Activated T-helper 2 cell treated with anti-CD3 and anti-CD28 coated beads, Interferon-gamma antibody, Interleukin-2, Interleukin-4, amounts not matched to agents 10 μg/mL and 5 μg/mL and 100 μg/mL, durations not matched to agents 14 hours and 24 hours and 36 hours (primary cell): ENCODE measurements around the gene FOXF2. TPM values are rescaled to one million over a fixed set of nuclear protein-coding genes. Genes with fewer than 3 reads are reported as not detected.

Experiments used
- DNase-seq: peaks from one replicate; pipeline ENCODE4 v3.0.0; 2021; ENCODE audit warnings: low spot score
- H3K27ac Mint-ChIP-seq: one replicate; pipeline ENCODE4 v1.8.0; 2021; ENCODE audit warnings: mixed read lengths
- H3K27me3 Mint-ChIP-seq: one replicate; pipeline ENCODE4 v1.8.0; 2021; ENCODE audit warnings: low read depth, mixed read lengths
- H3K36me3 Mint-ChIP-seq: one replicate; pipeline ENCODE4 v1.8.0; 2021; ENCODE audit warnings: low read depth, mixed read lengths
- H3K4me1 Mint-ChIP-seq: one replicate; pipeline ENCODE4 v1.8.0; 2021; ENCODE audit warnings: low read depth, mixed read lengths
- H3K4me3 Mint-ChIP-seq: one replicate; pipeline ENCODE4 v1.8.0; 2021; ENCODE audit warnings: low read depth, mild to moderate bottlenecking, moderate library complexity, mixed read lengths
- H3K9me3 Mint-ChIP-seq: one replicate; pipeline ENCODE4 v1.8.0; 2021; ENCODE audit warnings: mixed read lengths
- intact Hi-C: fragments of 100-400 bp; cut with micrococcal nuclease; formaldehyde crosslinking; loops from one replicate; pipeline ENCODE4 v1.15.1; 2023
- total RNA-seq: library from RNA; stranded (reverse); gene quantifications from 2 replicates; pipeline ENCODE4 v1.2.3, GENCODE V29; 2022

FOXF2 gene
- total RNA-seq, 1 donor from 2014 or later, result not detected

DNA sequence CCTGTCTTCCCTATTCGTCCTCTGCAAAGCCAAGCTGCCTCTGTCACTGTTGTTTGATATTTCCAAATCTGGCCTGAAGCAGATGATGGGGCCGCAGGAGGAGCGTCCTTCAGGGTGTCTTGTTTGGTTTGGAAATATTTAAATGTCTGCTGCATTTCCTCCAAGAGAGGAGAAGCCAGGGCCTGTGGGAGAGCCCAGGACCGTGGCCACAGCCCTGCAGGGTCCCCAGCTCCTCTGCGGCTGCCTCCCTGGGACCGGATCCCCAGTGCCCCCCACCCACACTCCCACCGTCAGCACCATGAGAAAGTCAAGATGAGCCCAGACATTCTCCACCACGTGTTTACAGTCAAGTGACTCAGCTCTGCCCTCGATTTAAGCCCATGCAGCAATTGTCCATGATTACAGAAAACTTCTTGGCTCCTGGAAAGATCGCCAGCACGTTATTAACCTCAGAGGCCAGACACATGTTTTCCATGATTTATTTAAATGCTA is 18.2 kb downstream of the FOXF2 start:
- intact Hi-C loops, result no loop called here
- Mint-ChIP-seq H3K27ac (no peak overlapping the region), H3K9me3 (no peaks in the 10 kb centered on the region), H3K36me3 (no peaks in the 10 kb centered on the region), H3K4me3 (no peak overlapping the region), H3K27me3 (peaks cover under 1% of the 10 kb centered on the region), H3K4me1 (no peaks in the 10 kb centered on the region)
- no peak for DNase-seq

DNA sequence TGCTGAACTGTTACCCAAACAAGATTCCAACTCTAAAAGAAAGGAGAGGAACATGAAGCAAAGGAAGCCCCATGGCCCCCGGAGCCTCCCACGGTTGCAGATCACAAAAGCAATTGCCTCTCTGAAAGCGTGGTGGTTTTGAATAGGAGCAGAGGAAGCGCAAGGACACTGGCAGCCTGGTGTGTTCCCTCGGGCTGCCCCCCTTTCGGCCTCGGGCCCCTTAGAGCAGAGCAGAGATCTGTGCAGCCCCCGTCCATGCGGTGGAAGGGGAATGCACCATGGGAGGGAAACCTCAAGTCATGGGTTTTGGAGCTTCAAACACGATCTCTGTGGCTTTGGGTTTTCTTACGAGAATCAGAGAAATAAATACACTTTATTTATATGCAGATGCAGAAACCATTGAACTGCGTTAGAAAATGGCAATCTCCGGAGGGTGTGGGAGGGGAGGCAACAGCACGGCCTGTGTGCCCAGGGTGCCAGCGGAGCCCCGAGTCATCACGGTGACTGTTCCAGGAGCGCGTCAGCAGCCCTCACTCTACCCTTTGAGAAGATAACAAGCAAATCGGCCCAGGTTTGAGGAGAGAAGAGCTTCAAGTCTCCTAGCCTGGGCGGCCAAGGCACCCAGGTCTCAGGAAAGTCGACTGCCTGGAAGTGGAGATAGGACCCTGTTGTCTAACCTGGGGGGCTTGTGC is 20.5 kb downstream of the FOXF2 start:
- no peaks in the 10 kb centered on the region for H3K36me3 Mint-ChIP-seq
- H3K4me3 Mint-ChIP-seq, result no peak overlapping the region
- H3K4me1 Mint-ChIP-seq, result no peaks in the 10 kb centered on the region
- DNase-seq, result no peak
- intact Hi-C loops, result no loop called here
- H3K27ac Mint-ChIP-seq, result no peak overlapping the region
- peaks cover 5% of the 10 kb centered on the region for H3K27me3 Mint-ChIP-seq
- H3K9me3 Mint-ChIP-seq, result no peaks in the 10 kb centered on the region

DNA sequence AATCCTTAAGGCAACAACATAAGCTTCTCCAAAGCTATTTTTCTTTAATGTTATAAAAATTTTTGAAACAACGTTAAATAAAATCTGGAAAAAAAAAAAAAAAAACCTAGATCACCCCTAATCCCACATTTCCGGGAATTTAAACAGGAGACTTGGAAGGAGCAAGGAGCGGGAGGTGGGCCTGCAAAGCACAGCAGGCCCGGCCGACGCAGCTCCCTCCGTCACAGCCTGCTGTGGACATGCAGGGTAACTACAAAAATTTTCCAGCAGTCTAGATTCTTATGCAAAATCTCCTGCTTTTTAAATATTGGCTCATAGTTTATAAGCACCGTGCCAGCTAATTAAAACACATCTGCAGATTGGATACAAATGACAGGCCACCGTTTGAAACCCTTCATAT is 23.5 kb downstream of the FOXF2 start:
- H3K9me3 Mint-ChIP-seq, result no peaks in the 10 kb centered on the region
- no peaks in the 10 kb centered on the region for H3K4me1 Mint-ChIP-seq
- H3K27me3 Mint-ChIP-seq, result peaks cover 5% of the 10 kb centered on the region
- no peak overlapping the region for H3K27ac Mint-ChIP-seq
- intact Hi-C loops, result no loop called here
- H3K4me3 Mint-ChIP-seq, result no peak overlapping the region
- DNase-seq, result no peak
- no peaks in the 10 kb centered on the region for H3K36me3 Mint-ChIP-seq

DNA sequence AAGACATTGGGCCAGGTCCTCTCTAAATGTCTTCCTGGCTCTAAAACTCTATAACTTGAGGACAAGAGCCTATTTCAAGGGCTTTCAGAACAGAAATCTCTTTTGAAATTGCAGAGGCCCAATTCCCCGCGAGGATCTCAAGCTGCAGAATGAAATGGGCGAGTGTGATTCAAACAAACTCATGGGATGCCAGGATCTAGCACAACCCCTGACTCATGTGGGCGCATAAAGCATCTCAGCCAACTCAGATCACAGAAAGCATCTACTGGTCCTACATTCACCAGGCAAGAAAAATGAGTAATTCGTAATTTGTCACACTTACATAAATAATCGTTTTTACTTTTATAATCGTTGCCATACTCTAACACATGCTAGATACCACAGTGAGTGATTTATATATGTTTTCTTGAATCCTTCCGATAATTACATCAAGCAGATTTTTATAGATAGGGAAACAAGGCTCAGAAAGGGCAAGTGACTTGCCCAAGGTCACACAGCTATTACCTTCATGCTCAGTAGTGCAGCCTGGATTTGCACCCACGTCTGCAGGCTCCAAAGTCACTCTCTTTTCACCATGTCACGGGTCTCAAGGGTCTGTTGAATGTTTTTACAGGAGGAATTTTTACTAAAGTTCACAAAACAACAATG is 26.2 kb downstream of the FOXF2 start:
- Mint-ChIP-seq H3K9me3 (no peaks in the 10 kb centered on the region), H3K36me3 (no peaks in the 10 kb centered on the region), H3K4me3 (no peak overlapping the region), H3K27ac (no peak overlapping the region), H3K27me3 (peaks cover 7% of the 10 kb centered on the region), H3K4me1 (no peaks in the 10 kb centered on the region)
- no peak for DNase-seq
- intact Hi-C loops, result no loop called here

DNA sequence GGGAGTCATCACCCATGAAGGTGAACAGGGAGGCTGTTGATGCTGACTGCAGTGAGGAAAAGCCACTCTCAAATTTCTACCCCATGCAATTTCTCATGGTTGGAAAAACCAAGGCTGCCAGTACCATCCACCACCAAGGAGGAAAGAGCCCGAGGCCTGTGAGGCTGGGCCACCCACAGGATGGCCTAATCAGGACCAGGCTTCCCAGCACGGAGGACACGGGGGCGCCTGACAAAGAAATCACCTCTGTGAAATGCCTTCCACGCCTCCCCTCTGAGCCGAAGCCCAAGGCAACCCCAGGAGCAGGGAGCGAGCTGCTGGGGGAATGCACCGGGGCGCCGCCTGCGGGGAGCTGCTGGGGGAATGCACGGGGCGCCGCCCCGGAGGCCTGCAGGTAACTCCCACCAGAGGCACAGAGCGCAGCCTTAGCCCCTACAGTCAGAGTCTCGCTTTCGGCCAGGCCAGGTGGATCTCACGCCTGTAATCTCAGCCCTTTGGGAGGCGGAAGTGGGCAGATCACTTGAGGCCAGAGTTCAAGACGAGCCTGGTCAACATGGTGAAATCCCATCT is 26.9 kb downstream of the FOXF2 start:
- intact Hi-C loops, result no loop called here
- Mint-ChIP-seq H3K27ac (no peak overlapping the region), H3K4me3 (no peak overlapping the region), H3K9me3 (peaks cover 4% of the 10 kb centered on the region), H3K36me3 (no peaks in the 10 kb centered on the region), H3K27me3 (peaks cover 13% of the 10 kb centered on the region), H3K4me1 (no peaks in the 10 kb centered on the region)
- no peak for DNase-seq

DNA sequence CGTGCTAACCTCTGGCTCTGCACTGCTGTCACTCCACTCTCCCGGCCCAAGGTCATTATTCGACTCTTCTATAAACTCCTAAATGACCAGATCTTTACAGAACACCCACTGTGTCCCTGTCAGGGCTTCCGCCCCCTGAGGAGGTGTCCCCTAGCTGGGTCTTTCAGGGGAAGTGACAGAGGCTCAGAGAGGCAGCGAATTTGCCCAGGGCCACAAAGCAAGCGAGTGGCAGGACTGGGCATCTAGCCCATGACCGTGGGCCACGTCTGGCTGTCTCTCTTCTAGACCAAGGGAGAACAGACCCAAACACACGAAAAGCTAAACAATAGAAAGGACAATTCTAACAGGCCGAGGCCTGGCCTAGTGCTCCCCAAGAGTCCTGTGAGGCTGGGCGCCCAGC is 27.4 kb downstream of the FOXF2 start:
- Mint-ChIP-seq H3K27me3 (peaks cover 13% of the 10 kb centered on the region), H3K9me3 (peaks cover 4% of the 10 kb centered on the region), H3K36me3 (no peaks in the 10 kb centered on the region), H3K27ac (no peak overlapping the region), H3K4me3 (no peak overlapping the region), H3K4me1 (no peaks in the 10 kb centered on the region)
- no peak for DNase-seq
- intact Hi-C loops, result no loop called here

DNA sequence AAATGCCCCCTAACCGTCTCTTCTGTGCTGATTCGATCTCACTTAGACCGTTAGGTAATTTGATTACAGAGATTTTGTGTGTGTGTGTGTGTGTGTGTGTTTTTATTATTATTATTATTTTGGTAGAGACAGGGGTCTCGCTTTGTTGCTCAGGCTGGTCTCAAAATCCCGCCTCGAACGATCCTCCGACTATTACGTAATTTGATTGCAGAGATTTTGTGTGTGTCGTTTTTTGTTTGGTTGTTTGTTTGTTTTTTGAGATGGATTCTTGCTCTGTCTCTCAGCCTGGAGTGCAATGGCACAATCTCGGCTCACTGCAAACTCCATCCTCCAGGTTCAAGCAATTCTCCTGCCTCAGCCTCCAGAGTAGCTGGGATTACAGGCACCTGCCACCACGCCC is 28.3 kb downstream of the FOXF2 start:
- peaks cover 4% of the 10 kb centered on the region for H3K9me3 Mint-ChIP-seq
- H3K4me3 Mint-ChIP-seq, result no peak overlapping the region
- no peak for DNase-seq
- peaks cover 11% of the 10 kb centered on the region for H3K27me3 Mint-ChIP-seq
- H3K36me3 Mint-ChIP-seq, result no peaks in the 10 kb centered on the region
- intact Hi-C loops, result no loop called here
- H3K4me1 Mint-ChIP-seq, result no peaks in the 10 kb centered on the region
- H3K27ac Mint-ChIP-seq, result no peak overlapping the region

DNA sequence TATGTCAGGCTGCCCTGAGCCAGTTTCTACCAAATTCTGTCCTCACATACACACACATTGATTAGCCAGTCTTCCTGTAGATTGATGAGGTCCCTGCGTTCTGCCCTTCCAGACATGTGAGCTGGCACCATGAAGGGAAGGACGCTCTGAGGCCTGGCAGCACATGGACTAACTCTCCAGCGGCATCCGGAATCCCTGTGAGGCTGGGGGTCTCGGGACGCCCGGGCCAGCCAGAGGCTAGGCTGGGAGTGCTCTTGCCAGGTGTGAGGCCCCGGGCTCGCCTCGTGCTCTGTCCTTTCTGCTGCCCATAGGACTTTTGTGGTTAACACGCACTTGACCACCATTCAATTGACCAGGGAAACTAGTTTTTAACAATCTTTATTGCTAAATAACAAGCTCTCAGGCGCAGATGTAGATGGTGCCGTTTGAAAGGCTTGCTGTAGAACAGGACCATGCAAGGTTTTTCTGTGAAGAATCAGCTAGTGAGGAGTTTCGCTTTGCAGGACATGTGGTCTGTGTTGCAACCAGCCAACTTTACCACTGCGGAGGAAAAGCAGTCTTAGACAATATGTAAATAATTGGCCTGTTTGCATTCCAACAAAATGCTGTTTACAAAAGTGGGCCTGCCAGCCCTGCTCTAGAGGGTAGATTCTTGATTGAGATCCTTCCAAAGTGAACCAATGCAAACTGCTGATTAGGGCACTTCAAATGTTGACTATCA is 29.3 kb downstream of the FOXF2 start:
- H3K9me3 Mint-ChIP-seq, result peaks cover 4% of the 10 kb centered on the region
- no peak overlapping the region for H3K4me3 Mint-ChIP-seq
- H3K36me3 Mint-ChIP-seq, result no peaks in the 10 kb centered on the region
- no peaks in the 10 kb centered on the region for H3K4me1 Mint-ChIP-seq
- no peak overlapping the region for H3K27ac Mint-ChIP-seq
- intact Hi-C loops, result no loop called here
- no peak for DNase-seq
- peaks cover 10% of the 10 kb centered on the region for H3K27me3 Mint-ChIP-seq

DNA sequence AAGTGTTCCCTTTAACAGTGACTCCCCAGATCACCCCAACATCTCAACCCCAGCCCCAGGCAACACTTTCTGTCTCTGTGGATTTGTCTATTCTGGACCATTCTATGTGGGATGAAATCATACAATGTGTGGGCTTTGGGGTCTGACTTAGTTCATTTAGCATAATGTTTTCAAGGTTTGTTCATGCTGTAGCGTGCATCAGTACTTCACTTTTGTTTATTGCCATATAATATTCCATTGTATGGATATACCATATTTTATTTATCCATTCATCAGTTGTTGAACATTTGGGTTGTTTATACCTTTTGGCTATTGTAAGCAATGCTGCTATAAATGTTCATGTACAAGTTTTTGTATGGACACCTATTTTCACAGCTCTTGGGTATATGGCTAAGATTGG is 31.0 kb downstream of the FOXF2 start:
- H3K27ac Mint-ChIP-seq, result no peak overlapping the region
- peaks cover 12% of the 10 kb centered on the region for H3K27me3 Mint-ChIP-seq
- H3K36me3 Mint-ChIP-seq, result no peaks in the 10 kb centered on the region

DNA sequence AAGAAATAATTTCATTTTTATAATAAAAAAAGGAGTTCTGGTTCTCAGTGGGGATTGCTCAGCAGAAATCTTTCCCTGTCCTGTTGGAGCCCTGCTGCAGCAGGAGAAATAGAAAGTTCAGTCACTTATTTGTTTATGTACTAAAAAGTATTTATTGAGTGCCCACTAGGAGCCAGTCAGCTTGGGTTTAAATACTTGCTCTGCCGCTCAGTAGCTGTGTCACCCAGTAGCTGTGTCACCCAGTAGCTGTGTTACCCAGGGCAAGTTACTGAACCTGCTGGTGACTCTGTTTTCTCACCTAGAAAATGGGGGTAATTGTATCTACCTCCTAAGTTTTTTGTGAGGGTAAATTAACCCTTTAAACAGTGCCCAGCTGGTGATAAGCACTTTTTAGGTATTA is 32.9 kb downstream of the FOXF2 start:
- H3K4me1 Mint-ChIP-seq, result peaks cover 2% of the 10 kb centered on the region
- no peak overlapping the region for H3K4me3 Mint-ChIP-seq
- no peak for DNase-seq

More for the DNA sequence above, 31.0 kb downstream of the FOXF2 start:
- intact Hi-C loops, result no loop called here
- H3K4me1 Mint-ChIP-seq, result peaks cover 2% of the 10 kb centered on the region
- peaks cover 4% of the 10 kb centered on the region for H3K9me3 Mint-ChIP-seq
- DNase-seq, result no peak
- no peak overlapping the region for H3K4me3 Mint-ChIP-seq

DNA sequence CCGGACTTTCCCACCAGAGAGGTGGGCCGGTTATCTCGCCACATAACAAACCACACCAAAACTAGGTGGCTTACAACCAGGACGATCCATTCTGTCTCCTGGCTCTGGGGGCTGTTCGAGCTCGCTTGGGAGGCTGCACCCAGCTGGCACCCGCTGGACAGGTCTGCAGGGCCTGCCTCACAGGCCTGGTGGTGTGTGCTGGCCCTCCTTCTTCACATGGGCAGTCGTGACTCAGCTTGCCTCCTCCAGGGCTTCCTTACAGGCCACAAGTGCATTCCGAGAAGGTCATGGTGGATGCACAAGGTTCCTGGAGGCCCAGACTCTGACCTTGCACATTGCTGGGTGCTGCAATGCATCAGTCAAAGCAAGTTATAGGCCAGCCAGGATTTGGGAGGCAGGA is 34.2 kb downstream of the FOXF2 start:
- DNase-seq, result no peak
- H3K27ac Mint-ChIP-seq, result no peak overlapping the region

More for the DNA sequence above, 32.9 kb downstream of the FOXF2 start:
- Mint-ChIP-seq H3K27ac (no peak overlapping the region), H3K27me3 (peaks cover 15% of the 10 kb centered on the region), H3K9me3 (peaks cover 4% of the 10 kb centered on the region), H3K36me3 (no peaks in the 10 kb centered on the region)
- intact Hi-C loops, result no loop called here

DNA sequence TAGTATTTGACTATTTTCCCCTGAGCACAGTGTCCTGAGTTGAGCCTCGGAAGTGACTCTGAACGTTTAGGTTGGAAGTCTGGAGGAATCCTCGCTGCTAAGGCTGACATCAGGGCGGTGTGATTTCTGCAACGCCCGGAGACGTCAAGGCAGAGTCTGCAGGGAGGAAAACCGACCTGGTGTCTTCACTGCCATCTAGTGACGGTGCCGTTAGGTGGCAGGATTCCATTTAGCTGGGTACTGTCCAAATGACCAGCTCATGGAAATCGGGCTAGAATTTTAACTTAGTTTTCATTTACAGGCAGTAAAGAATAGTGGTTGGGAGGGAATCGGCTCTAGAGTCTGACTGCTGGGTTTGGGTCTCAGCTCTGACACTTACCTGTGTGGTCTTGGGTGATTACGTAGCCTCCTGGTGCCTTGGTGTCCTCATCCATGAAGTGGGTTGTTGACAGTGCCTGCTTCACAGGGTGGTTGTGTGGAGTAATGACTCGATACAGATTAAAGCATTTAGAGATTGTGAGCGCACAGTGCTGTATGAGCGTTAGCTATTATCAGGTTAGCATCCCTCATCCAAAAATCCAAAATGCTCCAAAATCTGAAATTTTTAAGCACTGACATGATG is 35.0 kb downstream of the FOXF2 start:
- H3K9me3 Mint-ChIP-seq, result peaks cover 4% of the 10 kb centered on the region
- H3K27me3 Mint-ChIP-seq, result peaks cover 15% of the 10 kb centered on the region
- peaks cover 2% of the 10 kb centered on the region for H3K4me1 Mint-ChIP-seq
- H3K27ac Mint-ChIP-seq, result no peak overlapping the region
- DNase-seq, result no peak
- no peak overlapping the region for H3K4me3 Mint-ChIP-seq
- H3K36me3 Mint-ChIP-seq, result no peaks in the 10 kb centered on the region
- intact Hi-C loops, result no loop called here

More for the DNA sequence above, 34.2 kb downstream of the FOXF2 start:
- Mint-ChIP-seq H3K4me1 (peaks cover 2% of the 10 kb centered on the region), H3K36me3 (no peaks in the 10 kb centered on the region), H3K4me3 (no peak overlapping the region), H3K27me3 (peaks cover 15% of the 10 kb centered on the region), H3K9me3 (peaks cover 4% of the 10 kb centered on the region)
- intact Hi-C loops, result no loop called here
